GM12878 (cell line): ENCODE measurements around the gene TRIM43B. TPM values are rescaled to one million over a fixed set of nuclear protein-coding genes. Genes with fewer than 3 reads are reported as not detected.

Source experiments
- BCLAF1 ChIP-seq: fragments of 450-650 bp; IDR thresholded peaks from 2 replicates; pipeline ENCODE4 v1.6.1; 2017; ENCODE audit warnings: antibody characterized with exemption, mild to moderate bottlenecking, moderate library complexity
- BHLHE40 ChIP-seq, 2 experiments: fragments of 450-650 bp in 1 of 2; IDR thresholded peaks; 2 replicates each; pipeline ENCODE4 v1.6.1; 2011 to 2017; ENCODE audit warnings: low read depth in 2 of 2, borderline replicate concordance in 1 of 2, improper control_type of control experiment in 1 of 2, low read length in 1 of 2, mild to moderate bottlenecking in 1 of 2
- BMI1 ChIP-seq: fragments of 450-650 bp; IDR thresholded peaks from 2 replicates; pipeline ENCODE4 v1.6.1; 2016; ENCODE audit warnings: mild to moderate bottlenecking, moderate library complexity, borderline replicate concordance
- CREB1 ChIP-seq: IDR thresholded peaks from 2 replicates; pipeline ENCODE4 v1.6.1; 2012; ENCODE audit warnings: low read depth, mild to moderate bottlenecking, inconsistent platforms
- DPF2 ChIP-seq: fragments of 450-650 bp; IDR thresholded peaks from 2 replicates; pipeline ENCODE4 v1.6.1; 2017; ENCODE audit warnings: mild to moderate bottlenecking
- EGR1 ChIP-seq, 2 experiments: IDR thresholded peaks; 1 replicate in 1 of 2; 2 replicates in 1 of 2; pipeline ENCODE4 v1.6.1; 2011 to 2012; ENCODE audit warnings: low read depth in 2 of 2, low read length in 2 of 2, borderline replicate concordance in 1 of 2, mild to moderate bottlenecking in 1 of 2, moderate library complexity in 1 of 2
- HDGF ChIP-seq: fragments of 450-650 bp; IDR thresholded peaks from 2 replicates; pipeline ENCODE4 v1.6.1; 2016; ENCODE audit warnings: antibody characterized with exemption
- IKZF1 ChIP-seq: fragments of 450-650 bp; conservative IDR thresholded peaks from 2 replicates; pipeline ENCODE4 v1.6.1; 2017; ENCODE audit warnings: antibody characterized with exemption, mild to moderate bottlenecking
- IKZF2 ChIP-seq, 2 experiments: fragments of 450-650 bp; IDR thresholded peaks; 2 replicates each; pipeline ENCODE4 v1.6.1; 2017; ENCODE audit warnings: mild to moderate bottlenecking in 2 of 2, moderate library complexity in 2 of 2
- KDM1A ChIP-seq: fragments of 200-600 bp; sonication (generic); IDR thresholded peaks from 2 replicates; pipeline ENCODE4 v1.6.1; 2016; ENCODE audit warnings: borderline replicate concordance
- MAX ChIP-seq: IDR thresholded peaks from 2 replicates; pipeline ENCODE4 v1.6.1; 2012; ENCODE audit warnings: low read depth, low read length, improper control_type of control experiment
- MXI1 ChIP-seq: fragments of 150-350 bp; IDR thresholded peaks from 2 replicates; pipeline ENCODE4 v1.6.1; 2011; ENCODE audit warnings: low read depth, mild to moderate bottlenecking, inconsistent platforms, low read length, improper control_type of control experiment
- NKRF ChIP-seq: fragments of 450-650 bp; conservative IDR thresholded peaks from 2 replicates; pipeline ENCODE4 v1.6.1; 2017; ENCODE audit warnings: mild to moderate bottlenecking, moderate library complexity
- PML ChIP-seq: IDR thresholded peaks from 2 replicates; pipeline ENCODE4 v1.6.1; 2012; ENCODE audit warnings: low read length, inconsistent platforms
- POLR2AphosphoS5 ChIP-seq: IDR thresholded peaks from 2 replicates; pipeline ENCODE4 v1.6.1; 2011; ENCODE audit warnings: mild to moderate bottlenecking, low read length, inconsistent platforms
- SIN3A ChIP-seq: IDR thresholded peaks from 2 replicates; pipeline ENCODE4 v1.6.1; 2012; ENCODE audit warnings: low read depth, low read length, improper control_type of control experiment
- YY1 ChIP-seq: IDR thresholded peaks from 2 replicates; pipeline ENCODE4 v1.6.1; 2011; ENCODE audit warnings: low read depth, mild to moderate bottlenecking, low read length
- ZNF622 ChIP-seq: fragments of 450-650 bp; IDR thresholded peaks from 2 replicates; pipeline ENCODE4 v1.6.1; 2017; ENCODE audit warnings: mild to moderate bottlenecking, inconsistent platforms
- ZNF687 ChIP-seq: fragments of 450-650 bp; IDR thresholded peaks from 2 replicates; pipeline ENCODE4 v1.6.1; 2017; ENCODE audit warnings: mild to moderate bottlenecking, moderate library complexity
- polyA plus RNA-seq, 11 experiments: library from polyadenylated mRNA; depleted of rRNA in 4 of 11; unstranded in 6 of 11; stranded (reverse) in 5 of 11; fragments of >200 nt; fragmentation: Nextera tagmentation in 4 of 11; fragmentation: Illumina TruSeq in 1 of 11; extraction: Ambion mirVana in 4 of 11; extraction: Trizol in 1 of 11; gene quantifications; 1 replicate in 1 of 11; 2 replicates in 10 of 11; pipeline versions ENCODE4 v1.2.1 to v1.2.3, GENCODE V29; 2011 to 2016; ENCODE audit warnings: inconsistent platforms in 2 of 11, missing spikeins in 2 of 11, low read depth in 1 of 11
- total RNA-seq, 4 experiments: library from RNA; depleted of rRNA in 3 of 4; stranded (reverse); fragments of >200 nt in 3 of 4; fragmentation: Illumina TruSeq in 1 of 4; extraction: Trizol in 1 of 4; gene quantifications; 2 replicates each; pipeline versions ENCODE4 v1.2.1 to v1.2.3, GENCODE V29; 2013 to 2021

The TRIM43B gene
- total and polyA plus RNA-seq, 10 of the 15 experiments (the other 5 are each of a cell fraction or from before 2014, with no cell fraction given): 0.05 TPM; not detected in 9

- TF ChIP-seq ZNF687: peak; percentile 38; the same call in 1 of the 2 replicates
- TF ChIP-seq SIN3A: peak; percentile 36; the same call in 1 of the 2 replicates
- TF ChIP-seq KDM1A: no peak
- TF ChIP-seq DPF2: peak; percentile 45; the same call in 1 of the 2 replicates
- TF ChIP-seq PML: peak; percentile 62; the same call in 1 of the 2 replicates
- TF ChIP-seq IKZF2 (IDR thresholded peaks at IDR 0.05): peak; percentile 65 to 70
- TF ChIP-seq EGR1 (IDR thresholded peaks at IDR 0.05; ENCODE audit: borderline replicate concordance in 1 of 2, low read depth in 2 of 2, low read length in 2 of 2): peak in 1 of 2 experiments; percentile 65; a peak in 2 of 3 replicates
- peak; percentile 49 for TF ChIP-seq YY1
- no peak for TF ChIP-seq ZNF622
- TF ChIP-seq MXI1: 0 out of 2 replicates have a peak, but pooled peaks have one; percentile 32
- peak; percentile 37; the same call in 1 of the 2 replicates for TF ChIP-seq NKRF
- TF ChIP-seq HDGF: no peak
- TF ChIP-seq BCLAF1: no peak
- TF ChIP-seq POLR2AphosphoS5: peak; percentile 60; the same call in 1 of the 2 replicates
- TF ChIP-seq BHLHE40 (IDR thresholded peaks at IDR 0.05; ENCODE audit: borderline replicate concordance in 1 of 2, low read depth in 2 of 2, low read length in 1 of 2): peak; percentile 30 to 76; a peak in 2 of 4 replicates
- TF ChIP-seq MAX: peak; percentile 46; the same call in 1 of the 2 replicates
- TF ChIP-seq BMI1: no peak
- 0 out of 2 replicates have a peak, but pooled peaks have one; percentile 30 for TF ChIP-seq CREB1
- TF ChIP-seq IKZF1: peak; percentile 82
Observed at GRCh38 chr2:95526360-95527341, 42.1 kb upstream of the TRIM43B start (continued).
